Peyer's patch (tissue), 4 donors: ENCODE results near the gene PAX6. TPM values are rescaled to one million over a fixed set of nuclear protein-coding genes. Genes with fewer than 3 reads are reported as not detected.

Source experiments
- DNase-seq, 3 donors: peaks; one replicate each; pipeline ENCODE4 v3.0.0-alpha.2; 2017 to 2019
- H3K27ac ChIP-seq, 4 donors: fragments of 200-600 bp; sonication (generic); one replicate each; pipeline ENCODE4 v1.5.1; 2016 to 2019
- H3K27me3 ChIP-seq, 2 donors: fragments of 200-600 bp; sonication (generic); one replicate each; pipeline ENCODE4 v1.5.1; 2019
- H3K36me3 ChIP-seq, 3 donors: fragments of 200-600 bp; sonication (generic); one replicate each; pipeline ENCODE4 v1.5.1; 2016 to 2019
- H3K4me1 ChIP-seq, 4 donors: fragments of 200-600 bp; sonication (generic); one replicate each; pipeline ENCODE4 v1.5.1; 2016 to 2019
- H3K4me3 ChIP-seq, 4 donors: fragments of 200-600 bp; sonication (generic); 1 replicate in 3 of 4; 2 replicates in 1 of 4; pipeline ENCODE4 v1.5.1; 2016 to 2019; ENCODE audit warnings: mild to moderate bottlenecking in 1 of 4
- H3K9me3 ChIP-seq, 4 donors: fragments of 200-600 bp; sonication (generic); one replicate each; pipeline ENCODE4 v1.5.1; 2016 to 2019; ENCODE audit warnings: mild to moderate bottlenecking in 1 of 4
- CTCF ChIP-seq, 6 experiments: fragments of 450-650 bp in 4 of 6; fragments of 200-600 bp in 2 of 6; sonication (generic) in 1 of 6; IDR thresholded peaks; one replicate each; pipeline ENCODE4 v1.5.1; 2017 to 2019; ENCODE audit warnings: antibody characterized with exemption in 6 of 6, mild to moderate bottlenecking in 3 of 6, moderate library complexity in 1 of 6
- POLR2A ChIP-seq, 2 donors: fragments of 450-650 bp; IDR thresholded peaks; one replicate each; pipeline ENCODE4 v1.5.1; 2017; ENCODE audit warnings: antibody characterized with exemption in 2 of 2, mild to moderate bottlenecking in 2 of 2, moderate library complexity in 2 of 2
- total RNA-seq, 4 donors: library from RNA; depleted of rRNA; stranded (reverse); fragments of >200 nt; gene quantifications; one replicate each; pipeline ENCODE4 v1.1.0, GENCODE V29; 2016

The PAX6 gene
- total RNA-seq, 4 donors from 2014 or later = 2.5 to 5.1 (median 2.8) TPM; not detected in 1

GRCh38 chr11:31845331-31845730 is 34.2 kb upstream of the PAX6 start:
- H3K4me3 ChIP-seq = no peak overlapping the region
- no peaks in the 10 kb centered on the region for H3K36me3 ChIP-seq
- no peaks in the 10 kb centered on the region for H3K9me3 ChIP-seq
- DNase-seq = no peak
- H3K27me3 ChIP-seq = no peaks in the 10 kb centered on the region
- no peak overlapping the region for H3K27ac ChIP-seq
- no peaks in the 10 kb centered on the region for H3K4me1 ChIP-seq
- TF ChIP-seq CTCF (IDR thresholded peaks at IDR 0.05) (no peak), POLR2A (IDR thresholded peaks at IDR 0.05) (no peak)

GRCh38 chr11:31844351-31844750 is 33.2 kb upstream of the PAX6 start:
- TF ChIP-seq CTCF (IDR thresholded peaks at IDR 0.05) (no peak), POLR2A (IDR thresholded peaks at IDR 0.05) (no peak)

GRCh38 chr11:31841435-31841834 is 30.3 kb upstream of the PAX6 start:
- Histone ChIP-seq H3K36me3 (no peaks in the 10 kb centered on the region), H3K4me1 (no peaks in the 10 kb centered on the region), H3K9me3 (no peaks in the 10 kb centered on the region), H3K27me3 (no peaks in the 10 kb centered on the region), H3K4me3 (no peak overlapping the region), H3K27ac (no peak overlapping the region)
- TF ChIP-seq CTCF (IDR thresholded peaks at IDR 0.05) = no peak
- TF ChIP-seq POLR2A (IDR thresholded peaks at IDR 0.05) = no peak
- DNase-seq = no peak

More at GRCh38 chr11:31844351-31844750, 33.2 kb upstream of the PAX6 start:
- H3K4me3 ChIP-seq = no peak overlapping the region
- no peak for DNase-seq
- H3K9me3 ChIP-seq = no peaks in the 10 kb centered on the region
- no peaks in the 10 kb centered on the region for H3K4me1 ChIP-seq
- no peaks in the 10 kb centered on the region for H3K36me3 ChIP-seq
- H3K27me3 ChIP-seq = no peaks in the 10 kb centered on the region
- H3K27ac ChIP-seq = no peak overlapping the region

GRCh38 chr11:31834237-31834636 is 23.1 kb upstream of the PAX6 start:
- no peak overlapping the region for H3K27ac ChIP-seq
- no peak for DNase-seq
- H3K36me3 ChIP-seq = no peaks in the 10 kb centered on the region
- H3K27me3 ChIP-seq = peaks cover 0 to 2% of the 10 kb centered on the region in 2 donors
- TF ChIP-seq POLR2A (IDR thresholded peaks at IDR 0.05) (no peak), CTCF (IDR thresholded peaks at IDR 0.05) (no peak)
- no peaks in the 10 kb centered on the region for H3K4me1 ChIP-seq
- H3K9me3 ChIP-seq = no peaks in the 10 kb centered on the region
- no peak overlapping the region for H3K4me3 ChIP-seq

DNA sequence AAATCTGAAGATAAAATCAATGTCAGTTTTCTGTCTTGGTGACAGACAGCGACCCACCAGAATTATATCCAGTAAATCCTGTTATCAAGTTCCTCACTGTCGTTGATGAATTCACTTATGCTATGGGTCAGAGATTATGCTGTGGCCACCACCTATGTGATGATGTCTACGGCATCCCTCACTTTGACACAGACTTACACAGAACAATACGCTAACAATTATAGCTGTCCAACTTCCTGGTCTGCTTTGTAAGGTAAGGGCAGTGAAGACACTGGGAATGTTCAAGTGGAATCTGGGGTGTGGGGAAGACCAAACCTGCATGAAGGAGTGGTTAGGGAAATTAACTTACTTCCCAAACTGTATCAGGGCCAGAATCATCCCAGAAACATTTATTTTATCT is 19.3 kb upstream of the PAX6 start:
- Histone ChIP-seq H3K4me1 (peaks cover 0 to 9% (median 0%) of the 10 kb centered on the region in 4 donors), H3K9me3 (no peaks in the 10 kb centered on the region), H3K36me3 (no peaks in the 10 kb centered on the region), H3K27ac (no peak overlapping the region), H3K4me3 (no peak overlapping the region), H3K27me3 (peaks cover 0 to 39% of the 10 kb centered on the region in 2 donors)
- TF ChIP-seq POLR2A (IDR thresholded peaks at IDR 0.05) = no peak
- TF ChIP-seq CTCF (IDR thresholded peaks at IDR 0.05) = no peak
- no peak for DNase-seq

DNA sequence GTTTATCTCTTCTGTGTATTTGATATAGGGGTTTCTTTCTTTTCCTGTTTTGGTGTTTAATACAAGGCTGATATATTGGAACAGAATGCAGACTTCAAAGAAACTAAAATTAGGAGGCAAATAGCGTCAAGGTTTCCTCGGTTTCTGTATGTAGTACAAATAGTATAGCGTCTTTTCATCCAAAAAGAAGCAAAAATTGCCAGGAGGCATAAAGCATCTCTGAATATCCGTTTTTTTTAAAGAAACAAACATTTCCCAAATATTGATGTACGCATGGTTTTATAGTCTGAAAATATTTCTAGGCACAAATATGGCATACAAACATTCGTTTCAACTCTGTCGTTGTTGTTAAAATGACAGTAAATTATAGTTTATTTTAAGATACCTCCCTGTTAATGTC is 17.1 kb upstream of the PAX6 start:
- H3K36me3 ChIP-seq = no peaks in the 10 kb centered on the region
- H3K4me1 ChIP-seq = peaks cover 0 to 9% (median 0%) of the 10 kb centered on the region in 4 donors
- H3K9me3 ChIP-seq = no peaks in the 10 kb centered on the region
- no peak overlapping the region for H3K27ac ChIP-seq
- H3K4me3 ChIP-seq = no peak overlapping the region
- no peak for DNase-seq
- H3K27me3 ChIP-seq = peaks cover 0 to 43% of the 10 kb centered on the region in 2 donors
- TF ChIP-seq CTCF (IDR thresholded peaks at IDR 0.05) (no peak), POLR2A (IDR thresholded peaks at IDR 0.05) (no peak)
